NCI-H748 (cell line): ENCODE data around the gene CFAP97D2.
"Not testable (repeated sequence)": the region's sequence is repeated elsewhere in the genome, so short reads cannot be mapped to it uniquely, and the experiment has no call there.

Experiments
- DNase-seq: peaks from one replicate; lab custom pipeline; 2025; ENCODE audit not compliant: unreplicated experiment; lab: John Stamatoyannopoulos, UW

CFAP97D2 gene

DNA sequence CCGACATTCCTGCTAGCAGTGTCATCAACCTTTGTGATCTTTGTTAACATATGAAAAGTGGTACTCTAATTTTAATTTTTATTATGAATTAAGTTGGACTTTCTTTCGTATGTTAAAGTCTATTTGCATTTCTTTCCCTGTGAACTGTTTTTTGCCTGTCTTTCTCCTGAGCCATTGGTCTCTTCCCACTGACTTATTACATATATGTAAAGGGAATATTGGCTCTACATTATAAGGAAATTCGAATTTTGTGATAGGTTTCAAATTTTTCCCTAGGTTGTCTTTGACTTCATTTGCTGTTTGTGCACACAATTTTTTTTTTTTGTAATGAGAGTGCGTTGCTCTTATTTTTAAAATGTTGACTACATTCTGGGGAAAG lies 55.2 kb downstream of the CFAP97D2 start:
- no peak for DNase-seq

DNA sequence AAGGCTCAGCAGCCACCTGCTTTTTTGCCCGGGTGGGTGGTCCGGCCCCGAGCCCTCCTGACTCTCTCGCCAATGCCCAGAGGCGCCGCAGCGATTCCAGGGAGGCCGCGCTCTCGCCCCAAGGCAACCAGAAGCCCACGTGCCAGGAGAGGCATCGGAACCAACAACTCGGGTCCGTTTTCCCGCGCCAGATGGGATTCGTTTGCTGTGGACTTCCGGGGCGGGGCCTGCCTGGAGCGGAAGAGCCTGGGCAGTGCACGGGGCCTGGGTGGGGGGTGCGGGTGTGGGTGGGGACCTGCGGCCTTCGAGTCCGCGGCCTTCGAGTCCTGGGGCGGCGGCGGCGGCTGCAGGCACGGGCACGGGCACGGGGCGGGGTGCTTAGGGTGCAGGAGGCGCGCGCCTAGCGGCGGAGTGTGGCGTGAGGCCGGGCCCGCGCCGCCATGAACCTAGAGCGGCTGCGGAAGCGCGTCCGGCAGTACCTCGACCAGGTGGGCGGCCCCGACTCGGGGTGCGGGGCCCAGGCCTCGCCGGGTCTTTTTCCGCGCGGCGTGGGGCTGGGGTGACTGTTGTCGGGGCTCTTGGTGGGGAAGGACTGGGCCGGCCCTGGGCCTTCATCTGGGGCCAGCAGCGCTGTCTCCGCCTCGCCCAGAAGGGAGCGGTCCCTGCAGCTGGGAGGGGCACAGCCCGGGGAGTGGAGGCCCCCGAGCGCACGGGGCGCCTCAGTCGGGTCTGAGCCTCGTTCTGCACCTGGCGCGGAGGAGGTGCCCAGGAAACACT lies 55.8 kb downstream of the CFAP97D2 start, which contains the start of gene CDC16:
Gene CDC16 (plus strand): TSS at position 253 of the 777 bp plus-strand sequence. CDS start 188 bp downstream, at position 441.
- DNase-seq, result peak; percentile 97

DNA sequence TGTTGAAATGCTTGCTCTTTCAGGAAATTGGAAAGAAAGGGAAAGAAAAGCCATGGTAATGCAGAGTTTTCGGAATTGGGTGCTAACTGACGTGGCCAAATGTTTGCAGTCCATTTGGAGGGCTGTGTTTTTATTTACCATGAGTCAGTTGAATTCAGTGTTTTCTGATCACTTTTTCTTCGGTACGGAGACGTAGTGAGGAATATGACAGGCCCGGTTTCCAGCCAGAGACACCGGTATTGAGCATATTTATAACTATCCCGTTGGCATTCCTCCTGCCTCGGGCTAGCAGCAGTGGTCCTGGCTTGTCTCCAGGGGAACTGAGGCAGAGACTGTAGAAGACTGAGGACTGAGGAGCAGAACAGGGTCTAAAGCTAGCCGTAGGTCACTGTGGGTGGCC lies 56.6 kb downstream of the CFAP97D2 start:
- no peak for DNase-seq

DNA sequence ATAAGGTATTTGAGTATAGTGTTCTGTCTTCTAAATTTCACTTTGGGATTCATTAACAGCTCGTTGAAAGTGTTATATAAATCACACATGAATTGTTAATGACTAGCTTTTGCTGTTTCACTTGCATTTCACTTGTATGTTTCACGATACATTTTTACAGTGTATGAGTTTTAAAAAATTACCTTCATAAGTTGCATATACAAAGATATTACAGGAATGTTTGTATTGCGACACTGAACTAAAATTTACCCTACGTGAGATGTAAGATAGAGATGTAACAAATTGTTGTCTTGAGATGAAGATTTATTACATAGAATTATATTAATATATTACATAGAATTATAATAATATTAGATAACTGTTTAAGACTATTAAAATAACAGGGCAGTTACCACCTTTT lies 57.2 kb downstream of the CFAP97D2 start:
- no peak for DNase-seq

DNA sequence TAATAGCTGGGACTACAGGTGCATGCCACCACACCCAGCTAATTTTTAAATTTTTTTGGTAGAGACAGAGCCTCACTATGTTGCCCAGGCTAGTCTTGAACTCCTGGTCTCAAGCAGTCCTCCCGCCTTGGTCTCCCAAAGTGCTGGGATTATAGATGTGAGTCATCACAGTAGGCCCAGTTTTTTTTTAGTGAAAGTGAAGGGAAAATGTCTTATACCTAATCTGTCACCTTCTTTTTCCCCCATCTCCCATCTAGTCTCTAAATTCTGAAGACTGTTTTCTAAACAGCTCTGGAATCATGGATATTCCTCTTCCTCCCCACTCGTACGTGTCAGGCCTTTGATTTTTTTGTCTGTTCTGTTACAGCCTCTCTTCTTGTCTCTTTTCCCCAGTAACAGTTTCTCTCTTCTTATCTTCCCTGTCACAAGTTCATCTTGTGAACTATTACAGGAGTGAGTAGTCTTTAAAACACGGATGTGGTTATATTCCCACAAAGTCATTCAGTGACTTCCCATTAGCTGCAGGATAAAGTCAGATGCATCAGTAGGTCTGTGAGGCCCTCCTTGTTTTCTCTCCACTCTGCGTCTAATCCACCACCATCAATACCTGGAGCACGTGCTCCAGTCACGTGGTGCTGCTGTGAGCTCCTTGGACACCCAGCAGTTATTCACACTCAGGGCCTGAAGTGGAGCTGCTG lies 58.5 kb downstream of the CFAP97D2 start:
- no peak for DNase-seq

DNA sequence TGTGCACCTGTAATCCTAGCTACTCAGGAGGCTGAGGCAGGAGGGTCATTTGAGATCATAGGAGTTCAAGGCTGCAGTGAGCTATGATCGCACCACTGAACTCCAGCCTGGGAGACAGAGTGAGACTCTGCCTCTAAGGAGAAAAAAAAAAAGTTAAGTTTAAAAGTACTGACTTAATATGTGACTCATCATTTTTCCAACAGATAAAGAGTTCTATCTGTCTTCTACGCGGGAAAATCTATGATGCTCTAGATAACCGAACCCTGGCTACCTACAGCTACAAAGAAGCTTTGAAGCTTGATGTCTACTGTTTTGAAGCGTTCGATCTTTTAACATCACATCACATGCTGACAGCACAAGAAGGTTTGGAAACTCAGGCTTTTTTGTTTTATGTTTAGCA lies 62.9 kb downstream of the CFAP97D2 start:
- no peak for DNase-seq

DNA sequence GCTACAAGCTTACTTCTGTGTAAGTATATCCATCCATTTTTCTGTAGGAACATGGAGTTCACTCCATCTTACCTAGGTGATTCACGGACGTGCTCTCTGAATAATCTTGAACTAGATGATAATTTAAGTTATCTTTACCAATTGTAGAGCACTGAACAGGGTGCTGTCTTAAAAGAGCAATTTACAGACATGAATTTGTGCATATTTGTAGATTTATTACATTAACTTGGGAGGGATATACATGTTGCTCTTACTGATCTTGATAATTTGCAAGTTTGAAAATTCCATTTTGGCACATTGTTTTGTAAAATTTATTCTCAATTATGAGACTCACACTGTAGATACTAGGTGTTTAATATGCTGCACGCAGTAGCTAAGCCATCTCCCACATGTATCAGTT lies 64.9 kb downstream of the CFAP97D2 start:
- DNase-seq, result no peak

DNA sequence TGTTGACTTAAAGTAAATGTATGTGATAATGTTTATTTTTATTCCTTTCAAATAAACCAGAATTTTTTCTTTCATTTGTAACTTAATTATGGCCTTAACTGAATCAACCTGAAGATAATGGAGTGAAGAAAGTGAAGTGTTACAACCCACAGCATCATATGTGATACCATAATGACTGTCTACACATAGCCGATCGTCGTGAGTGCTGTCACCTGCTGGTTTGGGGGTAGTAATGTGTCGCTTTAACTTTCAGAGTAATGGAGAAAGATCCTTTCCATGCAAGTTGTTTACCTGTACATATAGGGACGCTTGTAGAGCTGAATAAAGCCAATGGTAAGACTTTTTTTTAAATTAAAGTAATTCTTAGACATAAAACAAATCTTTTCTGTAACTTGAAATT lies 65.6 kb downstream of the CFAP97D2 start:
- no peak for DNase-seq

DNA sequence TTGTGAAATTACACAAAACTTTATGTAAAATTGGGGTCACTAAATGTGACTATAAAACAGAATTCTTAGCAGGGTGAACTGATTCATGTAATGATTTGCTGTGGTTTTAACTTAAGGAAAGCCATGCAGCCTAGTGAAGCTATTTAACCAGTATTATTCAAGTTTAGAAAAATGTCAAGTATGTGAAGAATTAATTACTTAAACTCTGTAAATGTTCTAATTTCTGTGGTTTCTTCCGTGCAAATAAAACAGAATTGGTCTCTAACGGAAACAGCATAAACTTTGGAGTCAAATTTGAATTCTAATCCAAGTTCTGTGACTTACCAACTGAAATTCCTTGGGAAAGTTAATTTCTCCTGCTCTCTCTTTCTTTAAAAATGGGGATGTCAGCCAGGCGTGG lies 69.0 kb downstream of the CFAP97D2 start:
- no peak for DNase-seq

DNA sequence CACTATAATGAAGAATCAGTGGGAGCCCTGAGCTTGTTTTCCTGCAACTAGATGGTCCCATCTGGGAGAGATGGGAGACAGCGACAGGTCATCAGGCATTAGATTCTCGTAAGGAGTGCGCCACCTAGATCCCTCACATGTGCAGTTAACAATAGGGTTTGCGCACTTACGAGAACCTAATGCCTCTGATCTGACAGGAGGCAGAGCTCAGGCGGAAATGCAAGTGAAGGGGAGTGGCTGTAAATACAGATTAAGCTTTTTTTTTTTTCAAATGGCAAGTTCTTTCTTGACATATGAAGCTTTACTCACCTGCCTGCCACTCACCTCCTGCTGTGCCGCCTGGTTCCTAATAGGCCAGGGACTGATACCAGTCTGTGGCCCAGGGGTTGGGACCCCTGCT lies 70.0 kb downstream of the CFAP97D2 start:
- DNase-seq, result peak; percentile 20

DNA sequence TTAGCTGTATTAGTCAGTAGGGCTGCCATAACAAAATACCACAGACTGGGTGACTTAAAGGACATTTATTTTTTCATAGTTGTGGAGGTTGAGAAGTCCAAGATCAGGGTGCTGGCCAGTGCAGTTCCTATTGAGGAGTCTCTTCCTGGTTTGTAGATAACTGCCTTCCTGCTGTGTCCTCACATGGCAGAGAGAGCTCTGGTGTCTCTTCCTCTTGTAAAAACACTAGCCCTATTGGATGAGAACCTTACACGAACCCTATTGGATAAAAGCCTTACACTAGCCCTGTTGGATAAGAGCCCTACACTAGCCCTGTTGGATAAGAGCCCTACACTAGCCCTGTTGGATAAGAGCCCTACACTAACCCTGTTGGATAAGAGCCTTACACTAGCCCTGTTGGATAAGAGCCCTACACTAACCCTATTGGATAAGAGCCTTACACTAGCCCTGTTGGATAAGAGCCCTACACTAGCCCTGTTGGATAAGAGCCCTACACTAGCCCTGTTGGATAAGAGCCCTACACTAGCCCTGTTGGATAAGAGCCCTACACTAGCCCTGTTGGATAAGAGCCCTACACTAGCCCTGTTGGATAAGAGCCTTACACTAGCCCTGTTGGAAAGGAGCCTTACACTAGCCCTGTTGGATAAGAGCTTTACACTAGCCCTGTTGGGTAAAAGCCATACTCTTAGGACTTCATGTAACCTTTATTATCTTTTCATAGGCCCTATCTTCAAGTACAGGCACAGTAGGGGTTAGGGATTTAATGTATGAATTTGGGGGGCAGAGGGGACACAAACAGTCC lies 72.8 kb downstream of the CFAP97D2 start:
- not testable (repeated sequence) for DNase-seq

DNA sequence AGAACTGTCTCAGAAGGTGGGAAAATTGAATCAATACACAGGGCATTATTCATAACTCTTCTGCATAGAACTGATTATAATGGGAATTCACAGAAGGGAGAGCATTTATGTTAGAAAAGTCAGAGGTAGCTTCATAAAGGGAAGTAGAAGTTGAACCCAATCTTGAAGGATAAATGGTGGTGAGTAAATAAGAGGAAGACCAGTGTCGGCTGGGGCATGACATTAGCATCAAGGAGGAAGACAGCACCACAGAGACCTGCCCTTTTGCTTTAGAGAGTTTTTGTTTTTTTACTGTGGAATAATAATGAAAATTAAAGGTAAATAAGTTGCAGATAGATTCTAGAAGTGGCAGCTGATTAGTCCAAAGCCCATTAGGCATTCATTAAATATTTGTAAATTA lies 77.5 kb downstream of the CFAP97D2 start:
- no peak for DNase-seq

DNA sequence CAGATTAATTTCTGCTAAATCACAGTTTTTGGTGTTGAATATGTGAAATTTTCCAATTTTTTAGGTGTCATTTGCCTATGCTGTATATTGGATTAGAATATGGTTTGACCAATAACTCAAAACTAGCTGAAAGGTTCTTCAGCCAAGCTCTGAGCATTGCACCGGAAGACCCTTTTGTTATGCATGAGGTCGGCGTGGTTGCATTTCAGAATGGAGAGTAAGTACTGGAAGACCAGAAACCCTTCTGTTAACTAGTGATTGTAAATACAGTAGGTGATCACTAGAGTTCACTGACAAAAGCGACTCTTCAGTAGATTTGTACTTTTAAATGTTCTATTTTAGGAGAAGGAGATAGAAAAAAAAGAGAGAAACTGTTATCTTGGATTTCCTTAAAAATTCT lies 78.0 kb downstream of the CFAP97D2 start:
- no peak for DNase-seq

DNA sequence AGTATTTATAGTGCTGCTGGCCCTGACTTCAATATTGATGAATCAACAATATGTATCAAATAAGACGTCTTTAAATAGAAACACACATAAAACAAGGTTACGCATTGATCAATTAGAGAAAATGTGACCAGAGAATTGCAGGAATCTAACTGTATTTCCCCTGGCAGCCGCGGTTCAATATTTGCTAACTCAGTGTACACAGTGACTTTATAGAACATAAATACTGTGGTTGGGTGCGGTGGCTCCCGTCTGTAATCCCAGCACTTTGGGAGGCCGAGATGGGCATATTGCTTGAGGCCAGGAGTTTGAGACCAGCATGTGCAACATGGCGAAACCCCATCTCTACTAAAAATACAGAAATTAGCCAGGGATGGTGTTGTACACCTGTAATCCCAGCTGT lies 79.5 kb downstream of the CFAP97D2 start:
- peak; percentile 18 for DNase-seq

DNA sequence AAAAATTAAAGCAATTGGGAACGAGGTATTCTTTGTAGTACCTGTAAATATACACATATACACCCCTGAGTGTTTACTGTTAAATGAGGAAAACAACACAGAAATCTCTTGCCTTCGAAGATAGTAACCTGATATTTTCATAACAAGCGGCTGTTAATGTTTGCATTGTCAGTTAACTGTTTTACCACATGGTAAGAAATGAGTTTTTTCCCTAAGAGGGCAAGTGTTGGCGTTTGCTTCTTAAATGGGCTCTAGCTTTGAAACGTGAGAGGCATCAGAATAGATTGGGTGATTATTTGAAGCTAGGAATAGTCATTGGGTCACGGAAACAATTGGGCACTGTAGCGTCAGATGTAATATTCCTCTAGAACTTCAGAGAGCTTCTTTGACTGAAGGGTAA lies 80.3 kb downstream of the CFAP97D2 start:
- DNase-seq, result peak; percentile 29

DNA sequence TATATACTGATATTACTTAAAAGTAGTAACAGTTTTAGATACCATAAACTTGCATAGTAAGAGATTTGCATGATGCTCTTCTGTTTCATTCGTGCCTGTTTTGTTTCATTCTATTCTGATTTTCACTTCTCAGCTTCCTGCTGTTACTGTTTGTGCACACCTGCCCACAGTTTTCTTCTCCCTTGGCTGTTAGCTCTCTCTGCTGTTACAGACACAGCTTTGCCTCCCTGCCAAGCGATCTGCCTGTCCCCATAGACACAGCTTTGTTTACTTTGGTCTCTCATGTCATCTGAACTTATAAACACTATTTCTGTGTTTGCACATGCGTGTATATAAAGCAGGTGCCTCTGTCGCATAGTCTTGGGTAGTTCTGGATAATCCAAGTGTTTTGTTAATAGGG lies 80.9 kb downstream of the CFAP97D2 start:
- DNase-seq, result peak; percentile 87

DNA sequence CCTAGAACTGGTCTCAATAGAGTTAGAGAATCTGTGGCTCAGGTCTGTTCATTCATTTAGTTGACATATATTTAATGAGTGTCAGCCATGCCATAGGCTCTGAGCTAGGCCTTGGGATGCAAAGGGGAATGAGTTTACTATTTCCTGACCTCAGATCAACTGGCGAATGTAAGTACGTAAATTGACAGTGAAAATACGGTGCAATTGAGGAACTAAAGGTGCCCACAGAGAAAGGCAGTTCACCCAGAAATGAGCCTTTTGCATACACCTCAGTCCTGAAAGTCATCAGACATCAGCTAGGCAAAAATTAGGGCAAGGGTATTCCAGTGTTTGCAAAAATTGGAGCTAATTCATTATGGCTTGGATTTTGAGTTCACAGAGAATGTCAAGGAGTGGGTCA lies 81.8 kb downstream of the CFAP97D2 start:
- no peak for DNase-seq

DNA sequence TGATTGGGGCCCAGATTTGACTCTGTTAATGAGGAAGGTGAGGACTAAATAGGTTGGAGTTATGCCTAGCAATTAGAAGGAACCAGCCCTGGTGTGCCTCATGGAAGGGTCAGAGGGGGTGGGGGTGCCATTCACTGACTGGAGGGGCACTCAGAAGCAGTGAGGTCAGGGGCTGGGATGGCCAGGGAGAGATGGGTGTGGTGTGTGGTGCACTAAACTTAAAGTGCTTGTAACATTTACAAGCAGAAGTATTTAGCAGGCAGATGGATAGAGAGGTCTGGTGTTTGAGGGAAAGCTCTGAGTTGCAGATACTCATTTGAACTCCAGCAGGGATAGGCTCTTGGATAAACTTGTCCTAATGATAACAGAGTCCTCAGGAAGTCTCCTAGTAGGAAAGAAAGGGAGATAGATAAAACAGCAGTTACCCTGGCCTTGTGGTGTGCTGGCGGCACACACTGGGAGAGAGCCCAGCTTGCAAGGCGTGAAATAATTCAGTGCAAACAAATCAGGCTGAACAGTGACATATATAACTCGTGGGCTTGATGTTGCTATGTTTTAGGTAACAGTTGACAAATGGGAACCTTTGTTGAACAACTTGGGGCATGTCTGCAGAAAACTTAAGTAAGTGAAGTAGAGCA lies 82.4 kb downstream of the CFAP97D2 start:
- DNase-seq, result no peak

DNA sequence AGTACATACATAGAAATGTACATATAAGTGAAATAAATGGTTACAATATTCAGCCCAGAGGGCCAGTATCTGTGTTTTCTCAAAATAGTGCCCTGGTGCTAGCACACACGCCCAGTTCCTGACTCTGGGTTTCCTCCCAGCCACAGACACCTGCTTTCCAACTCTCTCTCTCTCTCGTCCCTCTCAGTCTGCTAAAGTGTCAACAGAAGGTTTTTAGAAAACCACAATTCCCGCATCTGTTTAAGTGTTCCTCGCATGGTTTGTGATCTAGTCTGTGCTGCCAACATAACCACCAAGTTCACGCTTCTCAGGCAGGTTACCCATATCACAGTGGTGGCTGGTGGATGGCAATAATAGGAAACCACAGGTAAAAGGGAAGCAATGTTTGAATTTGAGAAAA lies 84.5 kb downstream of the CFAP97D2 start:
- DNase-seq, result no peak

DNA sequence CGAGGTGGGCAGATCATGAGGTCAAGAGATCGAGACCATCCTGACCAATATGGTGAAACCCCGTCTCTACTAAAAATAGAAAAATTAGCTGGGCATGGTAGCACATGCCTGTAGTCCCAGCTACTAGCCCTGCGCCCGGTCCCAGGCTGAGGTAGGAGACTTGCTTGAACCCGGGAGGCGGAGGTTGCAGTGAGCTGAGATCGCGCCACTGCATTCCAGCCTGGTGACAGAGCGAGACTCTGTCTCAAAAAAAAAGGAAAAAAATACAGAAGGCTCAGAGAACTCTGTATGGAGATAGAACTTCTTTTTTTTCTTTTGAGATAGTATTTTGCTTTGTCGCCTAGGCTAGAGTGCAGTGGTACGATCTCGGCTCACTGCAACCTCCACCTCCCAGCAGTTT lies 85.3 kb downstream of the CFAP97D2 start:
- not testable (repeated sequence) for DNase-seq

DNA sequence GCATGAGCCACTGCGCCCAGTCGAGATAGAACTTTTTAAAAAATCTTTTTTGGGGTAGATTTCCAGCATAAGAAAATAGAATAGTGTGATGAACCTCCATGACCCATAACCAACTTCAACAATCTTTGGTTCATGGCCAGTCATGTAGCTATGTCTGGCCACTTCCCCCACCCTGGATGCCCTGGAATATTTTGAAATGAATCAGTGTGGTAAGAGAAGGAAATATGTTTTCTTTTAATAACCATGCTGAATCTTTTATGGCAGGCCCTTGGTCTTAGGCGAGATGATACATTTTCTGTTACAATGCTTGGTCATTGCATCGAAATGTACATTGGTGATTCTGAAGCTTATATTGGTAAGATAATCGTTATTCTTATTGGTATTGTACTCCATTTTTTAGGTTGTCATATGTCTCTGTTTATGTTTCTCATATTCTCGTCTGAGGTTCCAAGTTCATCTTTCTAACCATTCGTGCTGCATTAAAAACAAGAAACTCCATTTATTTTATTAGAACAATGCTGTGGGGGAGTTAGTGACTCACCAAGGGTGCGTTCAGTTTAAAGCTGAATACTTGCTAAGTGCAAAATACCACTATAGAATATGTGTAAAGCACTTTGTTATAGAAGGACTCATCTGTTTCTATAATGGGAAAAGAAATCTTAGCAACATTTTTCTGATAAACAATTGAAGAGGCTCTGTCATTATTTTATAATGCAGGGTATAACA lies 86.0 kb downstream of the CFAP97D2 start:
- no peak for DNase-seq
